NCI-H2171 treated with DMSO at 0.1 percent for 48 hours (cell line): ENCODE results near the gene PIAS1.
"Not testable (repeated sequence)": the region's sequence is repeated elsewhere in the genome, so short reads cannot be mapped to it uniquely, and the experiment has no call there.

Experiments used
- DNase-seq: peaks from one replicate; lab custom pipeline; 2025; lab: John Stamatoyannopoulos, UW

The PIAS1 gene

GRCh38 chr15:68184616-68185480 lies 130.7 kb downstream of the PIAS1 start:
- DNase-seq, result no peak

GRCh38 chr15:68186671-68187397 lies 132.7 kb downstream of the PIAS1 start:
- DNase-seq, result peak; percentile 49

GRCh38 chr15:68187559-68187958 lies 133.4 kb downstream of the PIAS1 start:
- DNase-seq, result peak; percentile 93

GRCh38 chr15:68188647-68189046 lies 134.5 kb downstream of the PIAS1 start:
- no peak for DNase-seq

GRCh38 chr15:68190048-68190447 lies 135.9 kb downstream of the PIAS1 start:
- no peak for DNase-seq

- DNase-seq, result no peak
These were observed 137.4 kb downstream of the PIAS1 start for GRCh38 chr15:68191555-68191954.

GRCh38 chr15:68192117-68192516 lies 138.0 kb downstream of the PIAS1 start:
- no peak for DNase-seq

- DNase-seq, result no peak
These were observed 138.8 kb downstream of the PIAS1 start for GRCh38 chr15:68192804-68193486.

- no peak for DNase-seq
These were observed 141.4 kb downstream of the PIAS1 start for GRCh38 chr15:68195336-68196112.

- no peak for DNase-seq
These were observed 142.5 kb downstream of the PIAS1 start for GRCh38 chr15:68196445-68197169.

GRCh38 chr15:68197170-68197492 lies 143.0 kb downstream of the PIAS1 start:
- DNase-seq, result no peak

- DNase-seq, result no peak
These were observed 143.7 kb downstream of the PIAS1 start for GRCh38 chr15:68197661-68198437.

GRCh38 chr15:68199340-68199739 lies 145.2 kb downstream of the PIAS1 start:
- peak; percentile 13 for DNase-seq

GRCh38 chr15:68200016-68200861 lies 146.1 kb downstream of the PIAS1 start:
- DNase-seq, result no peak

GRCh38 chr15:68201153-68201878 lies 147.2 kb downstream of the PIAS1 start:
- DNase-seq, result no peak

- DNase-seq, result no peak
These were observed 147.8 kb downstream of the PIAS1 start for GRCh38 chr15:68201879-68202261.

- DNase-seq, result not testable (repeated sequence)
These were observed 148.9 kb downstream of the PIAS1 start for GRCh38 chr15:68202994-68203393.

GRCh38 chr15:68203486-68203885 lies 149.4 kb downstream of the PIAS1 start:
- no peak for DNase-seq

GRCh38 chr15:68203956-68204355 lies 149.8 kb downstream of the PIAS1 start:
- no peak for DNase-seq
